ENCODE measurements around the gene CHRNB4. TPM values are rescaled to one million over a fixed set of nuclear protein-coding genes. Genes with fewer than 3 reads are reported as not detected.

CHRNB4 gene
- total RNA-seq, 2 donors from 2014 or later: 0.22 to 0.70 TPM

DNA sequence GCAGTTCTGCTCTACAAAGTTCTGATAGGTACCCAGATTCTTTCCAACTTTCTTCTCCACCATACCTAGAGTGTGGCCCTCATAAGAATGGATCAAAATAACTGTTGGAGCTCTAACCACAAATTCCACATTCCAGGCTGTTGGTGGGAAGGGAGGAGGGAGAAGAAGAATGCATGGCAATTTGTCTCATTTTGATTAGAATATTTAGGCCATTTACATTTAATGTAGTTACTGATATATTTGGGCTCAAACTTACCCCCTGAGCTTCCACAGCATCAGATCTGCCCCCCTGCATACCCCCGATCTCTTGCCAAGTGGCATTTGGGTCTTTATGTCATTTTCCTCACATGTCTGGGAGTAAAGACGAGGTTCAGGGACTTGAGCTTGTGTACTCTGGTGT is 7.7 kb downstream of the CHRNB4 start:
- Mint-ChIP-seq H3K27ac (no peak overlapping the region), H3K4me1 (no peaks in the 10 kb centered on the region)
- 96 to 100% methylated on average over 1 to 2 of the region's 2 CpGs for WGBS, 2 experiments (ENCODE audit: insufficient coverage in 1 of 2, insufficient read length in 1 of 2)

DNA sequence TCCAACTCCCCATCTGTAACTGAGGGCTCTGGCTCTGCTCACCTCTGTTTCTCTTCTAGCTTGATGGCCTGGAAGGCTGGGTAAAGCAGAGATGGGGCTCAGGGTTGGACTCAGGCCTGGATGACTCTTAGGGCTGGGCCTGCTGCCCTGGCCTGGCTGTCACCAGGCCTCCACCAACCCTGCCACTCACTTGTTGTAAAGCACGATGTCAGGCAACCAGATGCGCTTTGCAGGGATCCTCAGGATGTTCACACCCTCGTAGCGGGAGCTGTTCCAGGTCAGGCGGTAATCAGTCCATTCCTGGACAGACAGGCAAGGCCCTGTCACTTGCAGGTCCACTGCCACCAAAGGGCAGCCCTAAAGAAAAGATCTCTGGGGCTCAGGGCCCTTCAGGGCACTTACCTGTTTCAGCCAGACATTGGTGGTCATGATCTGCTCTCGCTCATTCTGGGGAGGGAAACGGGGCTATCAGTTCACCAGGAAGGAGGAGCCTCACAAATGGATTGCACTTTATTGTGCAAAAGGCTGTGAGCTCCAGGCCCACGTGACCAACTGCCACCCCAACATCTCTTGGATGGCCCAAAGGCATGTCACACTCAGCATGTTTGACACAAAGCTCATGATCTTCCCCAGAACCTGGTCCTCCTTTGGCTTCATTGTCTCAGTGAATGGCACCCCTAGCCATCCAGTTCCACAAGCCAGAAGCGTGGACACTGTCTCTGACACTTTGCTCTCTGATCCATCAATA is 9.9 kb downstream of the CHRNB4 start:
- no peaks in the 10 kb centered on the region for H3K4me1 Mint-ChIP-seq
- DNase-seq: no peak
- H3K27ac ChIP-seq (ENCODE audit: low read depth, low read length): no peak overlapping the region

More for the DNA sequence above, 7.7 kb downstream of the CHRNB4 start:
- Mint-ChIP-seq H3K4me3 (no peak overlapping the region), H3K27me3 (ENCODE audit: insufficient read depth) (peaks cover 2% of the 10 kb centered on the region), H3K9me3 (peaks cover 15% of the 10 kb centered on the region), H3K36me3 (ENCODE audit: low read depth) (peaks cover 6% of the 10 kb centered on the region)
- Histone ChIP-seq H3K36me3 (ENCODE audit: control insufficient read depth, insufficient read depth, low read length) (no peaks in the 10 kb centered on the region), H3K9ac (ENCODE audit: extremely low read depth, low read length, poor library complexity, severe bottlenecking) (no peak overlapping the region), H3K27ac (ENCODE audit: low read depth, low read length) (no peak overlapping the region), H3K4me1 (ENCODE audit: control insufficient read depth, insufficient read depth, low read length) (no peaks in the 10 kb centered on the region), H3K27me3 (ENCODE audit: control insufficient read depth, insufficient read depth, low read length, poor library complexity, severe bottlenecking) (no peaks in the 10 kb centered on the region), H3K9me3 (ENCODE audit: control insufficient read depth, low read length) (peaks cover 9% of the 10 kb centered on the region), H3K4me3 (ENCODE audit: low read length) (no peak overlapping the region)
- DNase-seq: no peak
- TF ChIP-seq, protein P1, sequence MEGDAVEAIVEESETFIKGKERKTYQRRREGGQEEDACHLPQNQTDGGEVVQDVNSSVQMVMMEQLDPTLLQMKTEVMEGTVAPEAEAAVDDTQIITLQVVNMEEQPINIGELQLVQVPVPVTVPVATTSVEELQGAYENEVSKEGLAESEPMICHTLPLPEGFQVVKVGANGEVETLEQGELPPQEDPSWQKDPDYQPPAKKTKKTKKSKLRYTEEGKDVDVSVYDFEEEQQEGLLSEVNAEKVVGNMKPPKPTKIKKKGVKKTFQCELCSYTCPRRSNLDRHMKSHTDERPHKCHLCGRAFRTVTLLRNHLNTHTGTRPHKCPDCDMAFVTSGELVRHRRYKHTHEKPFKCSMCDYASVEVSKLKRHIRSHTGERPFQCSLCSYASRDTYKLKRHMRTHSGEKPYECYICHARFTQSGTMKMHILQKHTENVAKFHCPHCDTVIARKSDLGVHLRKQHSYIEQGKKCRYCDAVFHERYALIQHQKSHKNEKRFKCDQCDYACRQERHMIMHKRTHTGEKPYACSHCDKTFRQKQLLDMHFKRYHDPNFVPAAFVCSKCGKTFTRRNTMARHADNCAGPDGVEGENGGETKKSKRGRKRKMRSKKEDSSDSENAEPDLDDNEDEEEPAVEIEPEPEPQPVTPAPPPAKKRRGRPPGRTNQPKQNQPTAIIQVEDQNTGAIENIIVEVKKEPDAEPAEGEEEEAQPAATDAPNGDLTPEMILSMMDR (conservative IDR thresholded peaks at IDR 0.05): no peak

DNA sequence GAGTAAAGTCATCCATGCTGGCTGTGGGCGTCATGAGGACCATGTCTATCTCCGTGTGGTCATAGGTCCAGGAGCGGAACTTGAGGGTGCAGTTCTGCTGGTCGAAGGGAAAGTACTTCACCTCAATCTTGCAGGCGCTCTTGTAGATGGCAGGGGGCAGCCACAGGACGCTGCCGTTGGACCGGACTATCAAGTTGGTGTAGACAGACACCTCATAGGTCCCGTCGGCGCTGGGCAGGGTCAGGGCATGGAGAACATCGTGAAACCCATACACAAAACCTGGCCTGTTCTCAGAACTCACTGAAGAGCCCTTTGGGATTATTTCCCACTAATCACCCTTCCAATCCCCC is 11.3 kb downstream of the CHRNB4 start:
- no peaks in the 10 kb centered on the region for H3K27me3 Mint-ChIP-seq (ENCODE audit: insufficient read depth)
- no peaks in the 10 kb centered on the region for H3K4me1 ChIP-seq (ENCODE audit: control insufficient read depth, insufficient read depth, low read length)
- DNase-seq: no peak
- H3K27me3 ChIP-seq (ENCODE audit: control insufficient read depth, insufficient read depth, low read length, poor library complexity, severe bottlenecking): no peaks in the 10 kb centered on the region
- WGBS, 2 experiments (ENCODE audit: insufficient coverage in 1 of 2, insufficient read length in 1 of 2): 90 to 91% methylated on average over 8 to 12 of the region's 12 CpGs
- no peak overlapping the region for H3K9ac ChIP-seq (ENCODE audit: extremely low read depth, low read length, poor library complexity, severe bottlenecking)
- TF ChIP-seq, protein P1 (conservative IDR thresholded peaks at IDR 0.05): no peak
- peaks cover 6% of the 10 kb centered on the region for H3K36me3 Mint-ChIP-seq (ENCODE audit: low read depth)
- no peak overlapping the region for H3K4me3 Mint-ChIP-seq
- peaks cover 15% of the 10 kb centered on the region for H3K9me3 Mint-ChIP-seq
- no peaks in the 10 kb centered on the region for H3K36me3 ChIP-seq (ENCODE audit: control insufficient read depth, insufficient read depth, low read length)
- H3K9me3 ChIP-seq (ENCODE audit: control insufficient read depth, low read length): peaks cover 9% of the 10 kb centered on the region
- no peak overlapping the region for H3K27ac Mint-ChIP-seq
- H3K27ac ChIP-seq (ENCODE audit: low read depth, low read length): no peak overlapping the region
- no peak overlapping the region for H3K4me3 ChIP-seq (ENCODE audit: low read length)
- H3K4me1 Mint-ChIP-seq: no peaks in the 10 kb centered on the region

More for the DNA sequence above, 9.9 kb downstream of the CHRNB4 start:
- Histone ChIP-seq H3K9me3 (ENCODE audit: control insufficient read depth, low read length) (peaks cover 9% of the 10 kb centered on the region), H3K27me3 (ENCODE audit: control insufficient read depth, insufficient read depth, low read length, poor library complexity, severe bottlenecking) (no peaks in the 10 kb centered on the region), H3K36me3 (ENCODE audit: control insufficient read depth, insufficient read depth, low read length) (no peaks in the 10 kb centered on the region), H3K4me3 (ENCODE audit: low read length) (no peak overlapping the region), H3K9ac (ENCODE audit: extremely low read depth, low read length, poor library complexity, severe bottlenecking) (no peak overlapping the region), H3K4me1 (ENCODE audit: control insufficient read depth, insufficient read depth, low read length) (no peaks in the 10 kb centered on the region)
- peaks cover 15% of the 10 kb centered on the region for H3K9me3 Mint-ChIP-seq
- no peaks in the 10 kb centered on the region for H3K27me3 Mint-ChIP-seq (ENCODE audit: insufficient read depth)
- H3K4me3 Mint-ChIP-seq: no peak overlapping the region
- TF ChIP-seq, protein P1 (conservative IDR thresholded peaks at IDR 0.05): no peak
- no peak overlapping the region for H3K27ac Mint-ChIP-seq
- peaks cover 6% of the 10 kb centered on the region for H3K36me3 Mint-ChIP-seq (ENCODE audit: low read depth)
- WGBS, 2 experiments (ENCODE audit: insufficient coverage in 1 of 2, insufficient read length in 1 of 2): 88 to 93% methylated on average over 9 of the region's 9 CpGs

Measured in endodermal cell (in vitro differentiated cells).